Hepatocyte (in vitro differentiated cells): Measurements from ENCODE around the gene ZNF496. TPM values are rescaled to one million over a fixed set of nuclear protein-coding genes. Genes with fewer than 3 reads are reported as not detected.

ENCODE experiments used
- DNase-seq: peaks from one replicate; pipeline ENCODE4 v3.0.0-alpha.2; 2016; ENCODE audit warnings: low spot score
- H2AFZ ChIP-seq: fragments of 200-600 bp; sonication (generic); 2 replicates; pipeline ENCODE4 v1.6.0; 2016; ENCODE audit warnings: antibody characterized with exemption, mild to moderate bottlenecking
- H3K27ac ChIP-seq: fragments of 200-600 bp; sonication (generic); 2 replicates; pipeline ENCODE4 v1.5.1; 2016; ENCODE audit warnings: mild to moderate bottlenecking
- H3K27me3 ChIP-seq: fragments of 200-600 bp; sonication (generic); 2 replicates; pipeline ENCODE4 v1.6.1; 2016
- H3K36me3 ChIP-seq: fragments of 200-600 bp; sonication (generic); replicated peaks from 2 replicates; pipeline ENCODE4 v1.5.1; 2016; ENCODE audit warnings: low read depth; ENCODE audit not compliant: insufficient read depth
- H3K4me1 ChIP-seq: fragments of 200-600 bp; sonication (generic); 2 replicates; pipeline ENCODE4 v1.5.1; 2016; ENCODE audit warnings: mild to moderate bottlenecking, moderate library complexity; ENCODE audit not compliant: insufficient read depth
- H3K4me2 ChIP-seq: fragments of 200-600 bp; sonication (generic); 2 replicates; pipeline ENCODE4 v1.6.0; 2016
- H3K4me3 ChIP-seq: fragments of 200-600 bp; sonication (generic); 2 replicates; pipeline ENCODE4 v1.5.1; 2016; ENCODE audit warnings: mild to moderate bottlenecking
- H3K79me2 ChIP-seq: fragments of 200-600 bp; sonication (generic); 2 replicates; pipeline ENCODE4 v1.6.0; 2017; ENCODE audit warnings: mild to moderate bottlenecking
- H3K9me2 ChIP-seq: fragments of 200-600 bp; sonication (generic); replicated peaks from 2 replicates; pipeline ENCODE4 v1.6.0; 2017; ENCODE audit warnings: mild to moderate bottlenecking; ENCODE audit not compliant: insufficient read depth
- H3K9me3 ChIP-seq: fragments of 200-600 bp; sonication (generic); 2 replicates; pipeline ENCODE4 v1.5.1; 2016; ENCODE audit warnings: low read depth, mild to moderate bottlenecking
- H4K20me1 ChIP-seq: fragments of 200-600 bp; sonication (generic); 2 replicates; pipeline ENCODE4 v1.6.0; 2016; ENCODE audit warnings: mild to moderate bottlenecking; ENCODE audit not compliant: insufficient read depth, poor library complexity, severe bottlenecking
- EZH2 ChIP-seq: fragments of 200-600 bp; sonication (generic); IDR thresholded peaks from 2 replicates; pipeline ENCODE4 v1.6.1; 2016; ENCODE audit warnings: antibody characterized with exemption, mild to moderate bottlenecking, borderline replicate concordance
- EZH2phosphoT487 ChIP-seq: fragments of 200-600 bp; sonication (generic); IDR thresholded peaks from one replicate; pipeline ENCODE4 v1.6.1; 2018; ENCODE audit warnings: antibody characterized with exemption, mild to moderate bottlenecking, low read depth, moderate library complexity; ENCODE audit not compliant: unreplicated experiment, severe bottlenecking
- WGBS: methylation state at CpG from one replicate; pipeline ENCODE4 v1.1.6; 2016; ENCODE audit warnings: low lambda C conversion rate; ENCODE audit errors: missing lambda C conversion rate; 5-methylcytosine and 5-hydroxymethylcytosine counted together
- polyA plus RNA-seq: library from polyadenylated mRNA; unstranded; fragments of >200 nt; fragmentation: Nextera tagmentation; extraction: Ambion mirVana; gene quantifications from 2 replicates; pipeline ENCODE4 v1.2.1, GENCODE V29; 2016
- total RNA-seq: library from RNA; depleted of rRNA; stranded (reverse); fragments of >200 nt; gene quantifications from 2 replicates; pipeline ENCODE4 v1.2.3, GENCODE V29; 2014
- TF ChIP-seq, protein P1 (sequence below): fragments of 200-600 bp; sonication (generic); IDR thresholded peaks from 2 replicates; pipeline ENCODE4 v1.5.1; 2016; ENCODE audit warnings: antibody characterized with exemption, mild to moderate bottlenecking; ENCODE audit not compliant: poor library complexity

Gene ZNF496
- total and polyA plus RNA-seq, 2 experiments from 2014 or later, result 10.5 to 16.5 TPM

DNA sequence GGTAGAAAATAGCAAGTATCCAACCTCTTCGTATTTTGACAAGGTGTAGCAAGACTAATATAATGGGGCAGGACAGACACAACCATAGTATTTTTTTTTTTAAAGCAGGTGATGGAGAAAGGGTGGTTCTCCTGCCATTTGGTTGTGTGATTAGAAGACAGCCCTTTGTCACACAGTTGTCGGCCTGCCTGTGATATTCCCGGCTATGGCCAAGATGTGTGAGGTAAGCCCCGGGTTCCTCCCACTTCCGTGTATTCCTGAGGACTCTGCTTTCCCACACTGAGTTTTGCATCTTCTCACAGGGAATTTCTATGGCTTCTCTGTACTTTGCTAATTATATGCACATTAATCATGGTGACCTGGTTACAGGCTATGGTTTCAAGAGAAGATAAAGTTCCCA lies 35.9 kb downstream of the ZNF496 start:
- Histone ChIP-seq H3K9me2 (no peaks in the 10 kb centered on the region), H3K27ac (no peak overlapping the region), H3K4me3 (no peak overlapping the region), H3K27me3 (no peaks in the 10 kb centered on the region), H3K4me1 (no peaks in the 10 kb centered on the region), H2AFZ (no peak overlapping the region), H3K9me3 (no peaks in the 10 kb centered on the region), H4K20me1 (no peaks in the 10 kb centered on the region), H3K4me2 (no peak overlapping the region), H3K36me3 (no peaks in the 10 kb centered on the region), H3K79me2 (no peaks in the 10 kb centered on the region)
- no peak for DNase-seq
- 83% methylated on average over 5 of the region's 5 CpGs for WGBS
- TF ChIP-seq, protein P1, sequence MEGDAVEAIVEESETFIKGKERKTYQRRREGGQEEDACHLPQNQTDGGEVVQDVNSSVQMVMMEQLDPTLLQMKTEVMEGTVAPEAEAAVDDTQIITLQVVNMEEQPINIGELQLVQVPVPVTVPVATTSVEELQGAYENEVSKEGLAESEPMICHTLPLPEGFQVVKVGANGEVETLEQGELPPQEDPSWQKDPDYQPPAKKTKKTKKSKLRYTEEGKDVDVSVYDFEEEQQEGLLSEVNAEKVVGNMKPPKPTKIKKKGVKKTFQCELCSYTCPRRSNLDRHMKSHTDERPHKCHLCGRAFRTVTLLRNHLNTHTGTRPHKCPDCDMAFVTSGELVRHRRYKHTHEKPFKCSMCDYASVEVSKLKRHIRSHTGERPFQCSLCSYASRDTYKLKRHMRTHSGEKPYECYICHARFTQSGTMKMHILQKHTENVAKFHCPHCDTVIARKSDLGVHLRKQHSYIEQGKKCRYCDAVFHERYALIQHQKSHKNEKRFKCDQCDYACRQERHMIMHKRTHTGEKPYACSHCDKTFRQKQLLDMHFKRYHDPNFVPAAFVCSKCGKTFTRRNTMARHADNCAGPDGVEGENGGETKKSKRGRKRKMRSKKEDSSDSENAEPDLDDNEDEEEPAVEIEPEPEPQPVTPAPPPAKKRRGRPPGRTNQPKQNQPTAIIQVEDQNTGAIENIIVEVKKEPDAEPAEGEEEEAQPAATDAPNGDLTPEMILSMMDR, result no peak
- TF ChIP-seq EZH2phosphoT487 (no peak), EZH2 (no peak)

DNA sequence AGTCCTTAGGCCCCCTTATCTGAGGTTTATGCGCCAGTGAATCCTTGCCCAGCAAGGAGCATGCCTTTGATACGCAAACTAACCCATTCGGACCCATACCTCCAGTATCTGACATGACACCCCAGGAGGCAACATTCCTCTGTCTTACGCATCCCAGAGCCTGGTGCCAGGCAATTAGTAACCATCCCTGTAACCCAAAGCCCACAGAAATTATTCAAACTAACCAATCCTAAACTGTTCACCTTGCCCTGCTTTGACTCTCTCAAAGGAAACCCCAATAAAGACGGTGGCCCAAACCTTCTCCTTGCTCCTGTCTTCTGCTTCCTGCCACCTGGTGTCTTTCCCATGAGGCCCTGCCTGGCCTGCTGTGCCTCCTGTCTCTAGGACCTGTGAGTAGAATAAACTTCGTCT lies 36.4 kb downstream of the ZNF496 start:
- Histone ChIP-seq H3K4me2 (no peak overlapping the region), H3K36me3 (no peaks in the 10 kb centered on the region), H3K27me3 (no peaks in the 10 kb centered on the region), H4K20me1 (no peaks in the 10 kb centered on the region), H2AFZ (no peak overlapping the region), H3K4me1 (no peaks in the 10 kb centered on the region), H3K79me2 (no peaks in the 10 kb centered on the region), H3K9me3 (no peaks in the 10 kb centered on the region), H3K27ac (no peak overlapping the region), H3K4me3 (no peak overlapping the region), H3K9me2 (no peaks in the 10 kb centered on the region)
- DNase-seq, result no peak
- WGBS, result 31% methylated on average over 6 of the region's 6 CpGs
- no peak for TF ChIP-seq EZH2phosphoT487
- TF ChIP-seq, protein P1, result no peak
- TF ChIP-seq EZH2, result no peak

DNA sequence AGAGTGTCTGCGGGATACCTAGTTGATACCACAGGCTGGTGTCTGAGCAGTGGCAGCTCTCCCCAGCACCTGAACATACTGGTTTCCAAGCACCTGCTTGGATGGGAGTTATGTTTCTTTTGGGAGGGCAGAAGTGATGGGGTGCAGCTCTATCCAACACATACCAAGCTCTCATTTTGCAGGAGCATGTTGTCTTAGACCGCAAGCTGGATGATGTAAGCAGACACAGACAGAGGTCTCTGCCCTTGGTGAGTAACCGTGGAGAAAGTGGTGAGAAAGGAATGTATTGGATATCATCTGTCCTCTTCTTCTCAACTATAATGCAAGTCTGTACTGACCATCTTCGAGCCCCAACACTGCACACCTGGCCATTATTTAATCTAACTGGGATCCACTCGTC lies 37.4 kb downstream of the ZNF496 start:
- DNase-seq, result no peak
- WGBS, result 84% methylated on average over 5 of the region's 5 CpGs
- H2AFZ ChIP-seq, result no peak overlapping the region
- no peaks in the 10 kb centered on the region for H3K9me3 ChIP-seq
- no peak overlapping the region for H3K4me3 ChIP-seq
- H3K4me1 ChIP-seq, result no peaks in the 10 kb centered on the region
- TF ChIP-seq EZH2 (no peak), EZH2phosphoT487 (no peak)
- TF ChIP-seq, protein P1, result no peak
- no peaks in the 10 kb centered on the region for H3K36me3 ChIP-seq
- H3K27ac ChIP-seq, result no peak overlapping the region
- no peaks in the 10 kb centered on the region for H4K20me1 ChIP-seq
- H3K4me2 ChIP-seq, result no peak overlapping the region
- H3K27me3 ChIP-seq, result no peaks in the 10 kb centered on the region
- H3K9me2 ChIP-seq, result no peaks in the 10 kb centered on the region
- H3K79me2 ChIP-seq, result no peaks in the 10 kb centered on the region

DNA sequence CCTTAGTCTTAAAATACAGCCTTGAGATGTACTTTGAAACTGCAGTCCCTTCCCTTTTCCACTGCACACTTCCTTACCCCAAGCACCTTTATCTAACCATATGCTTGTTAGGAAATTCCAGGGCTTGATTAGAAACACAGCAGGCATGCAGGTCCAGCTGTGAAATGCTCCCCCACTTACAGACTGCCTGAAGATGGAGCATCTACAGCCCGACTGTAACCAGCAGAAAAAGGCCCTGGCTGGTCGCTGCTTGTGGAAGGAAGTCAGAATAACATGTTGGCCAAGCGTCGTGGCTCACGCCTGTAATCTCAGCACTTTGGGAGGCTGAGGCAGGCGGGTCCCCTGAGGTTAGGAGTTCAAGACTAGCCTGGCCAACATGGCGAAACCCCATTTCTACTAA lies 38.6 kb downstream of the ZNF496 start:
- DNase-seq, result no peak
- Histone ChIP-seq H3K9me2 (no peaks in the 10 kb centered on the region), H3K27ac (no peak overlapping the region), H3K9me3 (no peaks in the 10 kb centered on the region), H3K4me3 (no peak overlapping the region), H3K36me3 (no peaks in the 10 kb centered on the region), H3K27me3 (no peaks in the 10 kb centered on the region), H4K20me1 (no peaks in the 10 kb centered on the region), H3K4me2 (no peak overlapping the region), H3K4me1 (no peaks in the 10 kb centered on the region), H3K79me2 (no peaks in the 10 kb centered on the region), H2AFZ (no peak overlapping the region)
- no peak for TF ChIP-seq EZH2phosphoT487
- TF ChIP-seq, protein P1, result no peak
- TF ChIP-seq EZH2, result no peak
- WGBS, result 78% methylated on average over 7 of the region's 7 CpGs
